GM19395 (cell line): Measurements from ENCODE around the gene ERCC2.

ENCODE experiments used
- ATAC-seq: cut with Tn5 transposase; IDR thresholded peaks from one replicate; pipeline ENCODE4 v1.9.1; 2021; ENCODE audit warnings: mild to moderate bottlenecking, moderate library complexity; ENCODE audit not compliant: unreplicated experiment

The ERCC2 gene

GRCh38 chr19:45402298-45403061 lies 32.1 kb upstream of the ERCC2 start:
- no peak for ATAC-seq

- no peak for ATAC-seq
Measured at GRCh38 chr19:45401815-45402214, 31.4 kb upstream of the ERCC2 start.

GRCh38 chr19:45400192-45400591 lies 29.8 kb upstream of the ERCC2 start:
- ATAC-seq = no peak

- ATAC-seq = no peak
Measured at GRCh38 chr19:45395821-45396617, 25.6 kb upstream of the ERCC2 start.

GRCh38 chr19:45391871-45392665 lies 21.7 kb upstream of the ERCC2 start:
- ATAC-seq = no peak

- ATAC-seq = no peak
Measured at GRCh38 chr19:45391346-45391745, 21.0 kb upstream of the ERCC2 start.

DNA sequence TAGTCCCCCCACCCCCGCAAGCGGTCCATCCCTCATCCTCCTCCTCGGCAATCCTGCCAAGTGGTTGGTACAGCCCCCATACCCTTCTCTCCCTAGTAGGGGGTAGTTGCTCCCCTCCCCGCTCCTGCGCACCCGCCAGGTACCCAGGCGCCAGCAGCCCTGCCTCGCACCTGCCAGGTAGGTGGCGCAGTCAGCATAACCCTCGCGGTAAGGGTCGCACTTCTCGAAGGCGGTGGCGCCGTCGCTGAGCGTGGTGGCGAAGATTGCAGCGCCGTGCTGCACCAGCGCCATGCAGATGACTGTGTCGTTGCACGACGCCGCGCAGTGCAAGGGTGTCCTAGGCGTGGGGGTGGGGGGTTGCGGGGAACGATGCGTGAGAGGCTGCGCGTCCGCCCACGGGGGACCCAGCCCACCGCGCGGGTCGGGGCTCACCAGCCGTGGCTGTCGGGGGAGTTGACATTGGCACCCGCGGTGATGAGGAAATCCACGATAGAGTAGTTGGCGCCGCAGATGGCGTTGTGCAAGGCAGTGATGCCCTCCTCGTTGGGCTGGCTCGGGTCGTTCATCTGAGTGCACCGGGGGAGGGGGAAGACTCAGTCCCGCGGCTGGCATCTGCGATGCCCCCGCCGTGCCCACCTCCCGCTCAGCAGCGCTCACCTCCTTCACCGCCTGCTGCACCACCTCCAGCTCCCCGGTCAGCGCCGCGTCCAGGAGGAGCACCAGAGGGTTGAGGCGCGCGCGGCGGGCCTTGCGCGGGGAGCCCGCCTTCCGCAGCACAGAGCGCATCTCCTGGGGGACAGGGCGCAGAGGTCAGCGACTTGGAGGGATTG lies 15.2 kb upstream of the ERCC2 start:
- ATAC-seq = no peak

DNA sequence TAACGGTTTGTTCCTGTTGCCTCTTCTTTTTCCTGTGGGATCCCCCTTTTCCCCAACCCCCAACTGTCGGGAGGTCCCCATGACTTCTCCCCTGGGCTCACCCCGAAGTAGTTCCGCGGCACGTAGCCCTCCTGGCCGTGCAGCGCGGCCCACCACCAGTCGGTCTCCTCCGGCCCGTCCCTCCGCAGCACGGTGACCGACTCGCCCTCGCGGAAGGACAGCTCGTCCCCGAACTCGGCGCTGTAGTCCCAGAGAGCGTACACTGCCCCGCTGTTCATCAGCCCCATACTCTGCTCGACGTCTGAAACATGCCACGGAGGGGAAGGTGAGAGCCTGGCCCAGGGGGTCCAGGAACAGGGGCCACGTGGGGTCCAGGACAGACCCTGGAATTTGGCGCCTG lies 12.1 kb upstream of the ERCC2 start:
- no peak for ATAC-seq

GRCh38 chr19:45380107-45380506 lies 9.7 kb upstream of the ERCC2 start:
- no peak for ATAC-seq

GRCh38 chr19:45376045-45376724 lies 5.8 kb upstream of the ERCC2 start:
- ATAC-seq = no peak

DNA sequence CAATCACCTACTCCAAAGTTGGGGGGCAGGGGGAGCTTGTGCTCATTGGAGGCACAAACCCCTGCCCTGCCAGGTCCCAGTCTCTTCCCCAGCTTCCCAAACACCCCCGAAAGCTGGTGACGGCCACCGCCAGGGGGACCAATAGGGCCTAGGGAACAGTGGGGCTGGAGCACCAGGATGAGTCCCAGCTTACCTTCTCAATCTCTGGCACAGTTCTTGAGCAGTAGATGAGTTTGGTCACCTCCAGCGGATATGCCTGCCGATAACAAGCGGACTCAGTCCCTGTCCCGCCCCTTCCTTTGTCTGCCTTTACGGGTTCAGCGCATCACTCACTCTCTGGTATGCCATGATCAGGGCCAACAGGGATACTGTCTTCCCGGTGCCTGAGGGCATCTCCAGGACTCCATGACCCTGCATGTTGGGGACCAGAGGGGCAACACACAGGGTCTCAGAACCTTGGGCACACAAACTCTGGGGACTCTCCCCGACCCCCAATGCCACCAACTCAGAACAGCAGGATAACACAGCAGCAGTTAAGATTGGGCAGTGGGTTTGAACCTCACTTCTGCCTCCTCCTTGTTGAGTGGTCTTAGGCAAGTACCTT lies 1.5 kb downstream of the ERCC2 start:
- ATAC-seq = no peak

GRCh38 chr19:45368127-45368526 lies 2.2 kb downstream of the ERCC2 start:
- no peak for ATAC-seq

GRCh38 chr19:45364696-45365095 lies 5.7 kb downstream of the ERCC2 start:
- no peak for ATAC-seq

DNA sequence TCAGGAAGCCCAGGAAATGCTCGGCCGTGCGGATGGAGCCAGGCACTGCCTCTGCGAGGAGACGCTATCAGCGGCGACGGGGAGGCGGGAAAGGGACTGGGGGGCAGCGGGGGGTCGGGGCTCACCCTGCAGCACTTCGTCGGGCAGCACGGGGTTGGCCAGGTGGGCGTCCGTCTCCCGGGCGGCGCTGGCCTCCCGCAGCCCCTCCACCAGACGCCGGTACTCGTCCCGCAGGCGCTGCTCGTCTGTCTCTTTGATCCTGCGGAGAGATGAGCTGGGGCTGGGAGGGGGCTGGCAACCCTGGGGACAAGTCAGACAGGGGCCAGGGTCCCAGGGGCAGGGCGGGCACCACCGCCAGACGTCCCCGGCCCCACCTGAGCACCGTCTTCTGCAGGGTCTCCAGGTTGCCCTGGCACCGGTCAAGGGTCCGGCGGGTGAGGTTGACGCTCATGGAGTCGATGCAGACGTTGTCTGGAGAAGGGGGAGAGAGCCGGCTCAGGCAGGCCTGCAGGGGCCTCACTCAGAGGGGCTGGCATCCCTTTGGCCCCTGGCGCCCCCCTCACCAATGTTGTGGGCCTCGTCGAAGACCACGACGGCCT lies 6.4 kb downstream of the ERCC2 start:
- ATAC-seq = no peak

GRCh38 chr19:45362291-45362690 lies 8.1 kb downstream of the ERCC2 start:
- no peak for ATAC-seq

- no peak for ATAC-seq
Measured at GRCh38 chr19:45361608-45362007, 8.8 kb downstream of the ERCC2 start.

GRCh38 chr19:45358213-45358792 lies 12.1 kb downstream of the ERCC2 start:
- ATAC-seq = no peak

DNA sequence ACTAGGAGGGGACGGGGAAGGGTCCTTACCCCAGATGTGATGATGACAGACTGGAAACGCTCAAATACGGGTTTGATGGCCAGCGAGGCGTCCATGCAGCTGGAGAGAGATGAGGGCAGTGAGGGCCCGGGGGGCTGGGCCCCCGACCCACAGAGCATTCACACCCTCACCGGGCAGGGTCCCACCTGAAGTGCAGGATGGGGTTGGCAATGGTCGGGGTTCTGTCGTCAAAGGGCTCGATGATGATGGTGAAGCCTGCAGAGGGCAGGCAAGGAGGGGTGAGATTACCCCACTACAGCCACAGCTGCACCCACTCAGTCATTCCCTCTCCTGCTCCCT lies 13.0 kb downstream of the ERCC2 start:
- ATAC-seq = no peak
